ENCODE data around the gene UBALD1. TPM values are rescaled to one million over a fixed set of nuclear protein-coding genes. Genes with fewer than 3 reads are reported as not detected.

The UBALD1 gene
- total and polyA plus RNA-seq, 9 of the 15 experiments (the other 6 are each of a cell fraction or from before 2014, with no cell fraction given) = 1.3 to 38.0 (median 6.2) TPM; not detected in 2

DNA sequence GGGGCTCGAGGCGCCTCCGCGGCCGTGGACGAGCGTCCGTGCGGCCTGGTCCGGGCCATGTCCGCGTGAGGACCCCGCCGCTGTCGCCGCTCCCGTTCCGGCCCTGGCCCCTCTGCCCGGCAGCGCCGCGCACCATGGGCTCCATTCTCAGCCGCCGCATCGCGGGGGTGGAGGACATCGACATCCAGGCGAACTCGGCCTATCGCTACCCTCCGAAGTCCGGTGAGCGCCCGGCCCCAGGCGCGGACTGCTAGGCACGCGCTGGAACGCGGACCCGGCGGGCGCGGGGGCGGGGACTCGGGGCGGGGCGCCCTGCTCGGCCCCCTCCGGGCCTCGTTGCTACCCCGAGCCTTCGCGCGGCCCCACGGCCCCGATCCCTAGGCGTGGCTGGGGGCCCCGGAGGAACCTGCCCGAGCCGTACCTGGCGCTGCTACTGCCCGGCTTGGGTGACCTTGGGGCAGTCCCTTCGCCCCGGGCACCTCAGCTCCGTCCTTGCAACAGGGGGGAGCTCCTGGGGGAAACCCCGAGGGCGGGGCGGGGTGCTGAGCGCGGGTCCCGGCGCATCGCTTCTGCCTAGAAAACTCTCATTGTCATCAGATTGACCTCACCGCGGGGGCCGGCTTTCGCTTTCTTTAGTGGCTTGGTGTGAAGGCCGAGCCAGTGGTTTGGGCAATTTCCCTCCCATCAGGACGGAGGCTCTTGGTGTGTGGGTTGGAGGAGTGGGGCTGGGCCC is 10.3 kb upstream of the UBALD1 start (continued):
- TF ChIP-seq CXXC5 (CRISPR knock-in tag; IDR thresholded peaks at IDR 0.05) = peak; percentile 59; the same call in 1 of the 2 replicates
- TF ChIP-seq, protein P1, sequence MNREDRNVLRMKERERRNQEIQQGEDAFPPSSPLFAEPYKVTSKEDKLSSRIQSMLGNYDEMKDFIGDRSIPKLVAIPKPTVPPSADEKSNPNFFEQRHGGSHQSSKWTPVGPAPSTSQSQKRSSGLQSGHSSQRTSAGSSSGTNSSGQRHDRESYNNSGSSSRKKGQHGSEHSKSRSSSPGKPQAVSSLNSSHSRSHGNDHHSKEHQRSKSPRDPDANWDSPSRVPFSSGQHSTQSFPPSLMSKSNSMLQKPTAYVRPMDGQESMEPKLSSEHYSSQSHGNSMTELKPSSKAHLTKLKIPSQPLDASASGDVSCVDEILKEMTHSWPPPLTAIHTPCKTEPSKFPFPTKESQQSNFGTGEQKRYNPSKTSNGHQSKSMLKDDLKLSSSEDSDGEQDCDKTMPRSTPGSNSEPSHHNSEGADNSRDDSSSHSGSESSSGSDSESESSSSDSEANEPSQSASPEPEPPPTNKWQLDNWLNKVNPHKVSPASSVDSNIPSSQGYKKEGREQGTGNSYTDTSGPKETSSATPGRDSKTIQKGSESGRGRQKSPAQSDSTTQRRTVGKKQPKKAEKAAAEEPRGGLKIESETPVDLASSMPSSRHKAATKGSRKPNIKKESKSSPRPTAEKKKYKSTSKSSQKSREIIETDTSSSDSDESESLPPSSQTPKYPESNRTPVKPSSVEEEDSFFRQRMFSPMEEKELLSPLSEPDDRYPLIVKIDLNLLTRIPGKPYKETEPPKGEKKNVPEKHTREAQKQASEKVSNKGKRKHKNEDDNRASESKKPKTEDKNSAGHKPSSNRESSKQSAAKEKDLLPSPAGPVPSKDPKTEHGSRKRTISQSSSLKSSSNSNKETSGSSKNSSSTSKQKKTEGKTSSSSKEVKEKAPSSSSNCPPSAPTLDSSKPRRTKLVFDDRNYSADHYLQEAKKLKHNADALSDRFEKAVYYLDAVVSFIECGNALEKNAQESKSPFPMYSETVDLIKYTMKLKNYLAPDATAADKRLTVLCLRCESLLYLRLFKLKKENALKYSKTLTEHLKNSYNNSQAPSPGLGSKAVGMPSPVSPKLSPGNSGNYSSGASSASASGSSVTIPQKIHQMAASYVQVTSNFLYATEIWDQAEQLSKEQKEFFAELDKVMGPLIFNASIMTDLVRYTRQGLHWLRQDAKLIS (CRISPR knock-in tag; IDR thresholded peaks at IDR 0.05) = peak; percentile 53; the same call in 1 of the 2 replicates
- TF ChIP-seq POLR2A (conservative IDR thresholded peaks at IDR 0.05) = peak; percentile 79
- TF ChIP-seq ZZZ3 (IDR thresholded peaks at IDR 0.05) = no peak
- no peak for TF ChIP-seq XRCC5 (IDR thresholded peaks at IDR 0.05; ENCODE audit: low read depth, low read length)
- TF ChIP-seq NR4A1 (CRISPR knock-in tag; IDR thresholded peaks at IDR 0.05) = no peak
- TF ChIP-seq NR4A1 (tag; IDR thresholded peaks at IDR 0.05) = no peak
- TF ChIP-seq, protein P2, sequence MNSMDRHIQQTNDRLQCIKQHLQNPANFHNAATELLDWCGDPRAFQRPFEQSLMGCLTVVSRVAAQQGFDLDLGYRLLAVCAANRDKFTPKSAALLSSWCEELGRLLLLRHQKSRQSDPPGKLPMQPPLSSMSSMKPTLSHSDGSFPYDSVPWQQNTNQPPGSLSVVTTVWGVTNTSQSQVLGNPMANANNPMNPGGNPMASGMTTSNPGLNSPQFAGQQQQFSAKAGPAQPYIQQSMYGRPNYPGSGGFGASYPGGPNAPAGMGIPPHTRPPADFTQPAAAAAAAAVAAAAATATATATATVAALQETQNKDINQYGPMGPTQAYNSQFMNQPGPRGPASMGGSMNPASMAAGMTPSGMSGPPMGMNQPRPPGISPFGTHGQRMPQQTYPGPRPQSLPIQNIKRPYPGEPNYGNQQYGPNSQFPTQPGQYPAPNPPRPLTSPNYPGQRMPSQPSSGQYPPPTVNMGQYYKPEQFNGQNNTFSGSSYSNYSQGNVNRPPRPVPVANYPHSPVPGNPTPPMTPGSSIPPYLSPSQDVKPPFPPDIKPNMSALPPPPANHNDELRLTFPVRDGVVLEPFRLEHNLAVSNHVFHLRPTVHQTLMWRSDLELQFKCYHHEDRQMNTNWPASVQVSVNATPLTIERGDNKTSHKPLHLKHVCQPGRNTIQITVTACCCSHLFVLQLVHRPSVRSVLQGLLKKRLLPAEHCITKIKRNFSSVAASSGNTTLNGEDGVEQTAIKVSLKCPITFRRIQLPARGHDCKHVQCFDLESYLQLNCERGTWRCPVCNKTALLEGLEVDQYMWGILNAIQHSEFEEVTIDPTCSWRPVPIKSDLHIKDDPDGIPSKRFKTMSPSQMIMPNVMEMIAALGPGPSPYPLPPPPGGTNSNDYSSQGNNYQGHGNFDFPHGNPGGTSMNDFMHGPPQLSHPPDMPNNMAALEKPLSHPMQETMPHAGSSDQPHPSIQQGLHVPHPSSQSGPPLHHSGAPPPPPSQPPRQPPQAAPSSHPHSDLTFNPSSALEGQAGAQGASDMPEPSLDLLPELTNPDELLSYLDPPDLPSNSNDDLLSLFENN (IDR thresholded peaks at IDR 0.05; ENCODE audit: low read depth in 2 of 2, low read length in 2 of 2) = peak in 1 of 2 experiments; percentile 61; a peak in 1 of 4 replicates
- TF ChIP-seq CTBP1 (IDR thresholded peaks at IDR 0.05; ENCODE audit: borderline replicate concordance) = peak; percentile 70
- 0 out of 2 replicates have a peak, but pooled peaks have one; percentile 31 for TF ChIP-seq TARDBP (IDR thresholded peaks at IDR 0.05)
- TF ChIP-seq ZSCAN29 (IDR thresholded peaks at IDR 0.05) = peak; percentile 9; the same call in 1 of the 2 replicates
- TF ChIP-seq BHLHE40 (IDR thresholded peaks at IDR 0.05; ENCODE audit: low read length) = no peak
- peak; percentile 90 for TF ChIP-seq KDM5B (IDR thresholded peaks at IDR 0.05; ENCODE audit: insufficient replicate concordance, low read depth, low read length)
- TF ChIP-seq RB1 (IDR thresholded peaks at IDR 0.05; ENCODE audit: low read depth) = peak; percentile 52; the same call in 1 of the 2 replicates
- TF ChIP-seq, protein P3, sequence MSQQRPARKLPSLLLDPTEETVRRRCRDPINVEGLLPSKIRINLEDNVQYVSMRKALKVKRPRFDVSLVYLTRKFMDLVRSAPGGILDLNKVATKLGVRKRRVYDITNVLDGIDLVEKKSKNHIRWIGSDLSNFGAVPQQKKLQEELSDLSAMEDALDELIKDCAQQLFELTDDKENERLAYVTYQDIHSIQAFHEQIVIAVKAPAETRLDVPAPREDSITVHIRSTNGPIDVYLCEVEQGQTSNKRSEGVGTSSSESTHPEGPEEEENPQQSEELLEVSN (IDR thresholded peaks at IDR 0.05; ENCODE audit: borderline replicate concordance in 1 of 2, extremely low read depth in 1 of 2, insufficient read depth in 1 of 2, insufficient read length in 1 of 2, low read depth in 1 of 2, low read length in 1 of 2, poor library complexity in 1 of 2, severe bottlenecking in 1 of 2) = peak in 1 of 2 experiments; percentile 49
- TF ChIP-seq, protein P4, sequence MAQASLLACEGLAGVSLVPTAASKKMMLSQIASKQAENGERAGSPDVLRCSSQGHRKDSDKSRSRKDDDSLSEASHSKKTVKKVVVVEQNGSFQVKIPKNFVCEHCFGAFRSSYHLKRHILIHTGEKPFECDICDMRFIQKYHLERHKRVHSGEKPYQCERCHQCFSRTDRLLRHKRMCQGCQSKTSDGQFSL (CRISPR knock-in tag; IDR thresholded peaks at IDR 0.05) = 0 out of 2 replicates have a peak, but pooled peaks have one; percentile 60
- TF ChIP-seq, protein P4 (tag; IDR thresholded peaks at IDR 0.05) = no peak
- 0 out of 2 replicates have a peak, but pooled peaks have one; percentile 52 for TF ChIP-seq ZNF583 (CRISPR knock-in tag; IDR thresholded peaks at IDR 0.05)
